GM18507 (cell line): ENCODE data around the gene PAWR.
"Not testable (repeated sequence)": the region's sequence is repeated elsewhere in the genome, so short reads cannot be mapped to it uniquely, and the experiment has no call there.

Experiments used
- DNase-seq: peaks from one replicate; pipeline ENCODE4 v3.0.0; 2011; ENCODE audit warnings: low read depth; ENCODE audit not compliant: insufficient read length; ENCODE audit errors: extremely low spot score
- FAIRE-seq: peaks from 2 replicates; lab custom pipeline; 2011; peaks lifted over from hg19 to GRCh38; lab: Jason Lieb, UNC

PAWR gene

DNA sequence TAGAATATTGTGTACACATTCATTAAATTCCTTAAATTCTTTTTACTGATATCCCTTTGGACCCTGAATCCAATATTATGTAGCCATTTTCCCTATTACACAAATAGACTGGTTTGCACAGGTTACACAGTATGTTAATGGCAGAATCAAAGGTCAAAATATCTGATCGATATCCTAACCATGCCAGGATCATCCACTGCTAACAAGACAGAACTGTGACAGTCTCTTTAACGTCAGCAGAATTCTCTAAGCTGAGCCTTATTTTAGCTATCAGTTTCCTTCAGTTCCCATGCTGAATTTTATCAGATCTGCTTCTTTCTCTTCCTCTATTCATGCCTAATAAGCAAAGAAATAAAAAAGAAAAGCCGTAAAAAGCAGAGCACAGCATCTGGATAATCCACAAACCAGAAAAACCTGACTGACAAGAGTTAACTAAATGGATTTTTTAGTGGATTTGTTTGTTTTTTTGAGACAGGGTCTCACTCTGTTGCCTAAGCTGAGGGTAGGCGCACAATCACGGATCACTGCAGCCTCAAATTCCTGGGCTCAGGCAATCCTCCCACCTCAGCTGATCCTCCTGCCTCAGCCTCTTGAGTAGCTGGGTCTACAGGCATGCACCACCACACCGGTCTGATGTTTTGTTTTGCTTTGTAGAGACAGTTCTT is 130.4 kb downstream of the PAWR start:
- DNase-seq (no peak), FAIRE-seq (no peak)

DNA sequence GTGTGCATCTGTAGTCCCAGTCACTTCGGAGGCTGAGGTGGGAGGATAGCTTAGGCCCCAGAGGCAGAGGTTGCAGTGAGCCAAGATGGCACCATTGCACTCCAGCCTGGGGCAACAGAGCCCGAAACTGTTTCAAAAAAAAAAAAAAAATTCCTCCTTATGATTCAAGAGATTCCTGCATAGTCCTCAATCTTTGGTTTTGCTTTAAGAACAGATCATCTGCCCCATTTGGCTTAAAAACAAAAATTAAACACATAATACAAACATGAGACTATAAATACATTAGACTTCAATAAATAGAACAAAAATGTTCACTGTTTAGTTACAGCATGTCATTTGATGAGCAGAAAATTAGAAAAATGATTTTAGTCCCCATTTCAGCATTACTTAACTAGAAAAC is 131.2 kb downstream of the PAWR start:
- FAIRE-seq (no peak), DNase-seq (no peak)

DNA sequence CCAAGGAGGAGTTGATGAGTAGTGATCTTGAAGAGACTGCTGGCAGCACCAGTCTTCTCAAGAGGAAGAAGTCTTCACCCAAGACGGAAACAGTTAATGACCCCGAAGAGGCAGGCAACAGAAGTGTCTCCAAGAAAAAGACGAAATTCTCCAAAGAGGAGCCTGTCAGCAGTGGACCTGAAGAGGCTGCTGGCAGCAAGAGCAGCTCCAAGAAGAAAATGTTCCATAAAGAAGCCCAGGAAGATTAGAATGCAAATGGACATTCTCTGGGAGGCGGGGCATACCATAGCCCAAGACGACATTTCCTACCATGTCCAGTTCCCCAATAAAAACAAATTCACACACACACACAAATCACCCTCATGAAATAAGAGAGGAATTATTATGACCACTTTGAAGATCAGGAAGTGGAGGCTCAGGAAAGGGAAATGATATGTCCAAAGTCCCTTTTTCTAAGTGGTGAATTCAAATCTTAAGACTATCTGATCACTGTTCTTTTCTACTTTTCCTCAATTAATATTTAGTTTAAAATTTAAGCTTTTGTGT is 131.8 kb downstream of the PAWR start:
- FAIRE-seq (no peak), DNase-seq (no peak)

DNA sequence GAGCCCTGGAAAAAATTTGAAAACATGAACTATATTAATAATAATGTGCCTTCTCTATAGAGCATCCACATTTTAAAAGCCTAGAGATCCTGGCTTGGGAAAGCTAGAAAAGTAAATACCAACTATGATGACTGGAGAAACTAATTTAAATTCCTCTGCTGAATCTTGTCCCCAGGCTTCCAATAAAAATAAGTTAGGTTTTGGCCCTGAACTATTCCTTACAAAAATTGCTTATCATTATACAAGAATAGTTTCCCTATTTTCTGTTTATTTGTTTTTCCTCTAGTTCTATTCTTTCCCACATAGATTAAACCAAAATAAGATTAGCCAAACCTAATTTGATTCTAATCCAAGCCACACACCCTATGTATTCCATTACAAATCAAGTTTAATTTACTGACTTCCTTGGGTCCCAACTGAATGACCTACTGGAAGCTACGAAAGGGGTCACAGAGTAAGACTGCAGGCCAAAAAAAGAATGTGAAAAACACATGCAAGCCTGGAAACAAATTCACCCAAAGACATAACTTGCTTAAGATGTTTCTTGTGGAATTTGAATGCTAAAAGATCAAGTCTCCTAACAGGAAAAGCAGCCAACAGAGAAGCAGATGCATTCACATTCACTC is 133.0 kb downstream of the PAWR start:
- DNase-seq: no peak
- no peak for FAIRE-seq

DNA sequence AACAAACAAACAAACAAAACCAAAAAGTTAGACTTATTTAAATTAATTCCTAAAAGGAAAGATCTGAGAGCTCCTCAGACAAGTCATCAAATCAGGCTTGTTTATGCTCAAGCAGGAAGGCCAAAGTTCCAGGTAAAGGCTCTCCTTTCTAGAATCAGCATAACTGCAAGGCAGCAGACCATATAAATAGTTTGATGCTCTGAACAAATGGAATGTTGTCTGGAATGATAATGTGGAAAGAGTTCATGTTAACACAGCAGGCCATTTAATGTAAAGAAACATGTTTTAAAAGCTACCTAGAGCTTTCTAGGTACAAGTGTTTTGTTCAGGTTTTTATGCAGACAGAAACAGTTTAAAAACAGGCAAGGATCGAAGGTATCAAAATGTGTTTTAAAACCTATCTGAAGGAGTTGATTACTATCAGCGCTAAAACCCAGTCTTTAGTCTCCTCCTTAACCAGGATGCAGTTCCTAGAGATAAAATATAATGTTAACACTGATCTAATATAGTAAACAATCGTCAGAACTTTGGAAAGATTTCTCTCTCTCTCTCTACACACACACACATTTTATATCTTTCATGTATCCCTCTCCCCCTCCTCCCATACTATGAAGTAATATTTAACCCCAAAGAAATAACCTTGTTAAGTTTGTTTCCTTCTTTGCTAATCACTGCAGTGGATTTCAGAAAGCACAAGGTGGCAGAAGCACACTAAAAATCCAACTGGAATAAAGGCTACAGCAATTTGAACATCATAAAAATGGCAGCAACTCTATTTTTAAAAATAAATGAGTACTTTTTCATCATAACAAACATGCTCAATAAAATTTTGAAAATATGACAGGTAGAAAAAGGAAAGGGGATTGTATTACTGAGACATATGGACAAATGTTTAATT is 135.5 kb downstream of the PAWR start:
- peak; percentile 46 for FAIRE-seq
- no peak for DNase-seq

DNA sequence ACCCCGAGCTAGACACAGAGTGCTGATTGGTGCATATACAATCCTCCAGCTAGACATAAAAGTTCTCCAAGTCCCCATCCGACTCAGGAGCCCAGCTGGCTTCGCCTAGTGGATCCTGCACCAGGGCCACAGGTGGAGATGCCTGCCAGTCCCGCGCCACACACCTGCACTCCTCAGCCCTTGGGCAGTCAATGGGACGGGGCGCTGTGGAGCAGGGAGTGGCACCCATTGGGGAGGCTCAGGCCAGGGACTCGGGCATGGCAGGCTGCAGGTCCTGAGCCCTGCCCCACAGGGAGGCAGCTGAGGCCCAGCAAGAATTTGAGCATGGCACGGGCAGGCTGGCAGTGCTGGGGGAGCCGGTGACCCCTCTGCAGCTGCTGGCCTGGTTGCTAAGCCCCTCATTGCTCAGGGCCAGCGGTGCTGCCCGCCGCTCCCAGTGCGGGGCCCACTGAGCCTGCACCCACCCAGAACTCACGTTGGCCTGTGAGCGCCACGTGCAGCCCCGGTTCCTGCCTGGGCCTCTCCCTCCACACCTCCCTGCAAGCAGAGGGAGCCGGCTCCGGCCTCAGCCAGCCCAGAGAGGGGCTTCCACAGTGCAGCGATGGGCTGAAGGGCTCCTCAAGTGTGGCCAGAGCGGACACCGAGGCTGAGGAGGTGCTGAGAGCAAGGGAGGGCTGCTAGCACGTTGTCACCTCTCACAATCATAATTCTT is 136.7 kb downstream of the PAWR start:
- no peak for FAIRE-seq
- DNase-seq: no peak

DNA sequence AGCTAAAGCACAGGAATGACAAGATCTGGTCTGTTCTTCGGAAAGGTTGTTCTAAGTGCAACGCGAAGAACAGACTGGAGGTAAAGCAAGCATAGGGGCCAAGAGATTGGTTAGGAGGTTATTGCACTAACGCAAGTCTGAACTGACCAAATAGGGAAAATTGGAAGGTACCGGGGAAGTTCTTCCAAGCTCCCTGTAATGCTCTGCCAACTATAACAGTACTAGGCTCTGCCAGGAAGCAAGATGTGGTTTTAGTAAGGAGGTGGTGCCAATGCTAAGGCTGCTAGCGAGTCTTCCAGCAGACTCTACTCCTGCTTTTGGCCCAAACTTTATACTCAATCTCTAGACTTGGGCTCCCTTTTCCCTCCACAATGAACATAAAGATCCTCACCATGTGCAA is 138.6 kb downstream of the PAWR start:
- no peak for DNase-seq
- no peak for FAIRE-seq

DNA sequence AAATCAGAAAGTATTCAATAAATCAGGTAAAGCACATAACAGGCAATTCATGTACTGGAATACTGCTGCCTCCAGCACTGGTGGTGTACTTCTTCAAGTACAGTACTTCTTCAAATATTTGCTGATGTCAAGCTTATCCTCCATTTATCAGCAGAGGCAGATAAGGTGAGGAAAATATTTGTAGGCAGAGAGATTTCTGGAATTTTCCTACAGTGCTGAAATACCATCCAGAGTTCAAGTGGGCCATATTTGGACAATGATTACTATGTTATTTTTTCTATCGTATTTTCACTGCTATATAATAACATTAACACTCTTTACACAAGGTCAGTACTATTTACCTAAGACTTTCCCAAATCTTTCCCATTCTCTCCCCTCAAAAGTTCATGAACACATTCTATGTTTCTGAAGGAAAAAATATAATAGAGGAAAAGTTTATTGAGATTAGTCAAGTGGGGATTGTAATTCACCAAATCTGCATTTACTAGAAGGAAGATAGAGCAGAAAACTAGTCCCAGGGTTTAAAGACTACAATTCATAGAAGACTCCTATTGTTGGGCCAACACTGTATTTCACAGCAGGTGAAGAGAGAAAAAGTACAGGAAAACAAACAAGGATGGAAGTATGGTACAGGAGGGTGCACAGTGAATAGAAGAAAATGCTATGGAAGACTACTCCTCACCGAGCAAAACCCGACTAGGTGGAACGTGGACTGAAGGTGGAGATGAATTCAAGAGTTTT is 141.1 kb downstream of the PAWR start:
- no peak for DNase-seq

DNA sequence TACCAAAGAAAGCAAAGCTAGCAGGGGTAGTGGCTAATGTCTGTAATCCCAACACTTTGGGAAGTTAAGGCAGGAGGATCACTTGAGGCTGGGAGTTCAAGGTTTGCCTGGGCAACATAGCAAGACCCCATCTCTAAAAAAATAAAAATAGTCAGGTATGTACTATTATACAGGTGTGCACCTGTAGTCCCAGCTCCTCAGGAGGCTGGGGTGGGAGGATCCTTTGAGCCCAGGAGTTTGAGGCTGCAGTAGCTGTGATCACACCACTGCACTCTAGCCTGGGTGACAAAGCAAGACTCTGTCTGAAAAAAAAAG is 142.2 kb downstream of the PAWR start:
- DNase-seq (no peak), FAIRE-seq (no peak)

More for the DNA sequence above, 141.1 kb downstream of the PAWR start:
- FAIRE-seq: no peak

DNA sequence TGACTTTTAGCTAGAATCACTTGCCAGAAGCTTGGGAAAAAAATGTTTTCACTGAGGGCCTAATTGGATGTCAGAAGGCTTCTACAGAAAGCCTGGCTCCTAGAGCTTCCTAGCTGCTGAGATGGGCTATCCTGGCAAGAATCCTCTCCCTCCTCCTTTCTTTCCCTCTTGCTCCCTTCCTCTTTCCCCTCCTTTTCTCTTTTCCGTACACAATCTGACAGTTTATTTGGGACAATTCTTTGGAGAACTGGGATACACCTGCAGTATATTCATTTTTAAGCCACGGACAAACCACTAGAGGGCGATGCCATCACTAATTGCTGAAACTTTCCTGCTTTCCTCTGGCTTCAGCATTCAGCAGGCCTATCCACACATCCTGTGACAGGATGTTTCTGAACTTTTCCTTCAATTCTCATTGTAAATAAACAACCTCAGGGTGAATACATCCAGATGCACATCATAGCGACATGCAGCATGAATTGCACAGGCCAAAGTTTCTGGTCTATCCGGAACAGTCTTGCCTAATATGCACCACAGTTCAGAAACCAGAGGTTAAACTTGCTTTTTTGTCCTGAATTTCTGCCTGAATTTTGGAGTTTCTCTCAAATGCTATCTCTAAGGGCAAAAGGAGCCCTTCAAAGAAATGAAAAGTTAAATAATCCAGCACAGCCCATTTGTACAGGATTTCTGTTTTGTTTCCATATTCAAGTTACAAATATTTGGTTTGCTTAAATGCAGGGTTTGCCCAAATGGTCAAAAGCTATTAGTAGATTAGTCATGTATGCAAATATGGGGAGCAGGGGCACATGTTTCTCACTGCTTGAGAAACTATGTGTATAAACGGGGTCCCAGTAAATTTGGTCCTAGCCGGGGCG is 142.8 kb downstream of the PAWR start:
- DNase-seq (no peak), FAIRE-seq (peak; percentile 56)

DNA sequence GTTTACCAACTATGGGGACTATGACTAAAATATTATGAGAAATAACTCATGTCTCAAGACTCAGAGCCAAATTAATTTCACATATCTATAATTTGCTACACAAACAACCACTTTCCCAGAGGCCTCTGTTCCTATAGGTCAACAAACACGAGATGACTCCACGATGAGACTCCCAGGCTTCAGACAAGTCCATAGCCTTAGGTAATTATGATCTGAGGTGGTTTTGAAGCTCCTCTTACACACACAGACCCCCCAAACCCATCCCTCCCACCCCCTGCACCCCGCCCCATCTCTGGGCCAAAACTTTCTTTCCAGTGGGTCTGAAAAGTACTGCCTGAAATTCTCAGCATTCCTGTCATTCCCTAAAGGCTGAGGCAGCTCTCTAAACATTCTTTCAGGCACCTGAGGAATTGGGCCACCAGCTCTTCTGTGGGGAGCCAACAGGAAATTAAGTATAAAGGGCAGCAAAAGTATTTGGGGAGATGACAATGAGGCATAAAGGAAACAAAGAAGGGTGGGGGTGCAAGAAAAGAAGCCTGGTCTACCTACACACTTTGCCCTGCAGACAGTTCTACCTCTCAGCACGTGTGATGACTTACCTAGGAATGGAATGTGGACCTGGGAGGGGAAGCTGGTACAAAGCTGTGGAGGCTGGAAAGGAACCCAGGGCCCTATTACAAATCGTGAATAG is 143.6 kb downstream of the PAWR start:
- DNase-seq: no peak
- FAIRE-seq: no peak

DNA sequence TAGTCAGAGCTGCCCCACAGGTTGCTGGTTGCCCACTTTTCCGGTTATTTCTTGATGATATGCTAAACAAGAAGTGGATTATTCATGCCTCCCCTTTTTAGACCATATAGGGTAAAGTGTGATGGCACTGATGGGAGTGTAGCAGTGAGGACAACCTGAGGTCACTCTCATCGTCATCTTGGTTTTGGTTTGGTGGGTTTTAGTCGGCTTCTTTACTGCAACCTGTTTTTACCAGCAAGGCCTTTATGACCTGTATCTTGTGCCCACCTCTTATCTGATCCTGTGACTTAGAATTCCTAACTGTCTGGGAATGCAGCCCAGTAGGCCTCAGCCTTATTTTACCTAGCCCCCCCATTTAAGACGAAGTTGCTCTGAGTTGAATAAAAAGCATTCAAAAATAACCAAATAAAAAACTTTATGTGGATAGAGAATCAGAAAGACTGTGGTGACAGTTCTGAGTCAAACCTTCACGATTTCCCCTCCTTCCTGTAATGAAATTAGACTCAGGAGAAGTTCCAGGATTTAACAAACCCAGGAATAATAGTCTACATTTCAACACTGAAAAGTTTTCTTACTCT is 144.2 kb downstream of the PAWR start:
- DNase-seq: no peak
- FAIRE-seq: no peak

DNA sequence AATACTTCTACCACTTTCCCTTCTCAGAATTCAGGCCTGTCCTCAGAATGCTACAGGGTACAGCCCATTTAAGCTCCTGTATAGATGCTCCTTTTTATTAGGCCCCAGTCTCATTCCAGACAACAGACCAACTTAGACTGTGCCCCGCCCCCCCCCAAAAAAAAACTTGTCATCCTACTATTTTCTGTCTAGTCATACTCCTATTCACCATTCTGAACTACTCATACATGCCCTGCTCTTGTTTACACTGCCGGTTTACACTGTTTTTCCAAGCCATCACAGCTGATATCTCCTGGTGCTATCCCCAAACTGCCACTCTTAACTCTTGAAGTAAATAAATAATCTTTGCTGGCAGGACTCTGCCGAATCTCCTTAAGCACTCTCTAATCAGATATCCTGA is 146.3 kb downstream of the PAWR start:
- not testable (repeated sequence) for FAIRE-seq

DNA sequence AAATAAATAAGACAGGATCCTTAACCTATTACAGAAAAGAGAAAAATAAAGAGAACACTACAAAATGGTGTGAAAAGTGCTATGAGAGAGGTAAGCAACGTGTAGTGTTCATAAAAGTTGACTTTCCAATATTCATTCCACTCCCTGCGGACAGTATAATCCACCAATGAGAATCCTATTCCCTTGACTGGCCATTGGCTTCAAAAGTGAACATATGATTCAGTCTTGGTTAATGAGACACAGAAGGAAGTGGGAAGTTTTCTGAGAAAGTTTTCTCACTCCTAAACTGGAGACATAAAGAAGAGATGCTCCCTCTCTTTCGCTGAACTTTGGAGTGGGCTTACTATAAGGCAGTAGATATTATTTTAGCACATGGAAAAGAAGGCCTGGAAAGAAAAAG is 153.1 kb downstream of the PAWR start:
- DNase-seq (no peak), FAIRE-seq (no peak)

More for the DNA sequence above, 146.3 kb downstream of the PAWR start:
- DNase-seq: not testable (repeated sequence)

DNA sequence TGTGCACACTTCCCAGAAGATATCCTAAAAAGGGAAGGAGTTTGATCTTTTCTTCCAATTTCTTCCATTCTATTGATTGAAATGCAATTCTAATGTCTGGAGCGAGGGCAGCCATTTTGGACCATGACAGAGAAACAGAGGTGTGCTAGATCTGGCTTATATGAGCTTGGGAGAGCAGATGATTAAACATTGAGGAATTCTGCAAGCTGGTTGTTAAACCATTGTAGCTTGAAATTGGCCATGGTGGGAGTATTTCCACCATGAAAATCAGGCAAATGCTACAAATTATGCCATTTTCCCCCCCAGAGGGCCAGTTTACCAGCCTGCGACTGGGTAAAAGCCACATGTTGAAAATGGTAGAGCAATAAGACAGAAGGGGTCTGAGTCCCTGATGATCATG is 155.0 kb downstream of the PAWR start:
- FAIRE-seq (no peak), DNase-seq (no peak)
